Measurements from ENCODE around the gene NDUFV2. TPM values are rescaled to one million over a fixed set of nuclear protein-coding genes. Genes with fewer than 3 reads are reported as not detected.

Gene NDUFV2
- total RNA-seq, 2 donors from 2014 or later: 311 to 402 TPM

- Mint-ChIP-seq H3K36me3 (peaks cover 15 to 54% of the 10 kb centered on the region in 2 donors), H3K27ac (no peak overlapping the region), H3K9me3 (no peaks in the 10 kb centered on the region)
- DNase-seq (ENCODE audit: low spot score in 2 of 2) (no peak), ATAC-seq (no peak)
Observed at GRCh38 chr18:9182852-9183399, 80.4 kb downstream of the NDUFV2 start.

Other genes with a start within 250 kb of the NDUFV2 start
- 10 to 100 TPM; 63.7 to 72.3 TPM for gene ANKRD12, start 34.1 kb downstream of the NDUFV2 start, total RNA-seq
- 1 to 10 TPM; 3.1 to 7.8 TPM for gene TWSG1, start 232.1 kb downstream of the NDUFV2 start, total RNA-seq

Measured in activated naive CD4-positive, alpha-beta T cell treated with anti-CD3 and anti-CD28 coated beads, Interleukin-2, amount 50 U/mL, for 72 hours (primary cell).